SK-N-SH treated with all-trans-retinoic acid at 6 μM for 48 hours (cell line): ENCODE data around the gene AKAP9.

Experiments used
- ATAC-seq: fragments of 200-7000 bp; cut with Tn5 transposase; 3 replicates; pipeline ENCODE4 v1.9.1; 2020; ENCODE audit warnings: mild to moderate bottlenecking, moderate library complexity
- ARNTL ChIP-seq: fragments of 450-650 bp; formaldehyde crosslinking; IDR thresholded peaks from 2 replicates; pipeline ENCODE4 v1.5.0; 2020; ENCODE audit warnings: low read depth, mild to moderate bottlenecking, moderate library complexity, borderline replicate concordance
- BACH2 ChIP-seq: fragments of 250-450 bp; sonication (Bioruptor Pico); IDR thresholded peaks from 2 replicates; pipeline ENCODE4 v1.9.0; 2021; ENCODE audit warnings: mild to moderate bottlenecking, borderline replicate concordance
- CREB5 ChIP-seq: fragments of 250-450 bp; sonication (Bioruptor Pico); IDR thresholded peaks from 2 replicates; pipeline ENCODE4 v1.5.1; 2020; ENCODE audit warnings: low read depth, mild to moderate bottlenecking, moderate library complexity
- CSRNP3 ChIP-seq: fragments of 250-450 bp; sonication (Bioruptor Pico); IDR thresholded peaks from 2 replicates; pipeline ENCODE4 v1.5.1; 2021; ENCODE audit warnings: mild to moderate bottlenecking, moderate library complexity
- GLIS3 ChIP-seq: fragments of 250-450 bp; sonication (Bioruptor Pico); IDR thresholded peaks from 2 replicates; pipeline ENCODE4 v1.5.0; 2020; ENCODE audit warnings: mild to moderate bottlenecking, moderate library complexity
- ISL1 ChIP-seq: fragments of 250-450 bp; sonication (Bioruptor Pico); IDR thresholded peaks from 2 replicates; pipeline ENCODE4 v2.1.2; 2022; ENCODE audit warnings: mild to moderate bottlenecking, moderate library complexity
- OSR1 ChIP-seq: fragments of 250-450 bp; sonication (Bioruptor Pico); IDR thresholded peaks from 2 replicates; pipeline ENCODE4 v1.8.0; 2022; ENCODE audit warnings: moderate library complexity, mild to moderate bottlenecking, inconsistent platforms
- PATZ1 ChIP-seq: fragments of 250-450 bp; sonication (Bioruptor Pico); IDR thresholded peaks from 2 replicates; pipeline ENCODE4 v1.8.0; 2020; ENCODE audit warnings: mild to moderate bottlenecking, moderate library complexity, borderline replicate concordance
- POU6F1 ChIP-seq: fragments of 250-450 bp; sonication (Bioruptor Pico); IDR thresholded peaks from 2 replicates; pipeline ENCODE4 v1.8.0; 2021; ENCODE audit warnings: low read depth, mild to moderate bottlenecking, moderate library complexity, borderline replicate concordance
- PPARA ChIP-seq: fragments of 250-450 bp; sonication (Bioruptor Pico); IDR thresholded peaks from 2 replicates; pipeline ENCODE4 v1.5.0; 2020; ENCODE audit warnings: mild to moderate bottlenecking, borderline replicate concordance
- RARB ChIP-seq: fragments of 250-450 bp; sonication (Bioruptor Pico); IDR thresholded peaks from 2 replicates; pipeline ENCODE4 v1.8.0; 2021; ENCODE audit warnings: mild to moderate bottlenecking, moderate library complexity
- SNAI2 ChIP-seq: fragments of 250-450 bp; sonication (Bioruptor Pico); IDR thresholded peaks from 2 replicates; pipeline ENCODE4 v1.5.0; 2020; ENCODE audit warnings: mild to moderate bottlenecking, moderate library complexity
- TCF4 ChIP-seq: fragments of 250-450 bp; sonication (Bioruptor Pico); IDR thresholded peaks from 2 replicates; pipeline ENCODE4 v1.8.0; 2021; ENCODE audit warnings: mild to moderate bottlenecking, moderate library complexity, borderline replicate concordance
- TOX ChIP-seq: fragments of 250-450 bp; sonication (Bioruptor Pico); IDR thresholded peaks from 2 replicates; pipeline ENCODE4 v1.8.0; 2021; ENCODE audit warnings: mild to moderate bottlenecking, moderate library complexity, borderline replicate concordance
- TSHZ2 ChIP-seq: fragments of 250-450 bp; sonication (Bioruptor Pico); IDR thresholded peaks from 2 replicates; pipeline ENCODE4 v1.5.0; 2020; ENCODE audit warnings: mild to moderate bottlenecking, moderate library complexity
- ZFP3 ChIP-seq: fragments of 250-450 bp; sonication (Bioruptor Pico); IDR thresholded peaks from 2 replicates; pipeline ENCODE4 v1.5.0; 2020; ENCODE audit warnings: mild to moderate bottlenecking, moderate library complexity
- ZFP30 ChIP-seq: fragments of 450-650 bp; formaldehyde crosslinking; IDR thresholded peaks from 2 replicates; pipeline ENCODE4 v1.5.0; 2022; ENCODE audit warnings: mild to moderate bottlenecking, moderate library complexity
- ZNF565 ChIP-seq: fragments of 450-650 bp; formaldehyde crosslinking; conservative IDR thresholded peaks from 2 replicates; pipeline ENCODE4 v1.5.0; 2020; ENCODE audit warnings: low read depth, mild to moderate bottlenecking, moderate library complexity
- ZNF70 ChIP-seq: fragments of 450-650 bp; formaldehyde crosslinking; IDR thresholded peaks from 2 replicates; pipeline ENCODE4 v1.5.0; 2020; ENCODE audit warnings: mild to moderate bottlenecking, moderate library complexity
- ZNF8 ChIP-seq: fragments of 450-650 bp; formaldehyde crosslinking; IDR thresholded peaks from 2 replicates; pipeline ENCODE4 v1.5.0; 2020; ENCODE audit warnings: mild to moderate bottlenecking, moderate library complexity

Gene AKAP9

GRCh38 chr7:92115821-92116220, 175.2 kb downstream of the AKAP9 start:
- ATAC-seq: no peak
- TF ChIP-seq POU6F1 (CRISPR knock-in tag) (no peak), TSHZ2 (CRISPR knock-in tag) (no peak), ZNF565 (no peak), OSR1 (CRISPR knock-in tag) (no peak), ZFP30 (CRISPR knock-in tag) (no peak), TOX (no peak), ZNF8 (CRISPR knock-in tag) (no peak), TCF4 (CRISPR knock-in tag) (no peak), ZNF70 (CRISPR knock-in tag) (no peak), CSRNP3 (CRISPR knock-in tag) (no peak), GLIS3 (no peak), PPARA (CRISPR knock-in tag) (no peak), ISL1 (CRISPR knock-in tag) (no peak), BACH2 (CRISPR knock-in tag) (no peak), PATZ1 (CRISPR knock-in tag) (no peak), ARNTL (CRISPR knock-in tag) (no peak)

GRCh38 chr7:92116949-92117348, 176.3 kb downstream of the AKAP9 start:
- no peak for TF ChIP-seq BACH2 (CRISPR knock-in tag)
- no peak for TF ChIP-seq GLIS3
- no peak for TF ChIP-seq POU6F1 (CRISPR knock-in tag)
- TF ChIP-seq ISL1 (CRISPR knock-in tag): no peak
- TF ChIP-seq TSHZ2 (CRISPR knock-in tag): no peak
- TF ChIP-seq RARB: no peak
- no peak for TF ChIP-seq OSR1 (CRISPR knock-in tag)
- TF ChIP-seq CSRNP3 (CRISPR knock-in tag): no peak
- no peak for TF ChIP-seq CREB5 (CRISPR knock-in tag)
- no peak for TF ChIP-seq ZNF70 (CRISPR knock-in tag)
- TF ChIP-seq ZNF8 (CRISPR knock-in tag): no peak
- no peak for TF ChIP-seq SNAI2
- no peak for TF ChIP-seq ARNTL (CRISPR knock-in tag)
- no peak for TF ChIP-seq ZFP3 (CRISPR knock-in tag)
- TF ChIP-seq PATZ1 (CRISPR knock-in tag): no peak
- no peak for ATAC-seq
